OCI-LY1 (cell line): ENCODE results near the gene RASD1.

Experiments used
- CTCF ChIP-seq: fragments of 200-600 bp; sonication (generic), shearing (Covaris generic); IDR thresholded peaks from 2 replicates; pipeline ENCODE4 v1.5.1; 2017; ENCODE audit warnings: mild to moderate bottlenecking, antibody characterized with exemption, low read length, moderate library complexity, mixed read lengths
- EZH2 ChIP-seq: fragments of 200-600 bp; sonication (generic), shearing (Covaris generic); IDR thresholded peaks from 2 replicates; pipeline ENCODE4 v1.8.0; 2017; ENCODE audit warnings: borderline replicate concordance, mixed run types, mild to moderate bottlenecking, antibody characterized with exemption, low read length, moderate library complexity, mixed read lengths

- TF ChIP-seq CTCF = no peak
- no peak for TF ChIP-seq EZH2
These were observed 533 bp downstream of the RASD1 start for GRCh38 chr17:17495536-17496188.
